Peyer's patch (tissue), 4 donors: ENCODE results near the gene ACOT9. TPM values are rescaled to one million over a fixed set of nuclear protein-coding genes. Genes with fewer than 3 reads are reported as not detected.

Experiments used
- DNase-seq, 3 donors: peaks; one replicate each; pipeline ENCODE4 v3.0.0-alpha.2; 2017 to 2019
- H3K27ac ChIP-seq, 4 donors: fragments of 200-600 bp; sonication (generic); one replicate each; pipeline ENCODE4 v1.5.1; 2016 to 2019
- H3K27me3 ChIP-seq, 2 donors: fragments of 200-600 bp; sonication (generic); one replicate each; pipeline ENCODE4 v1.5.1; 2019
- H3K36me3 ChIP-seq, 3 donors: fragments of 200-600 bp; sonication (generic); one replicate each; pipeline ENCODE4 v1.5.1; 2016 to 2019
- H3K4me1 ChIP-seq, 4 donors: fragments of 200-600 bp; sonication (generic); one replicate each; pipeline ENCODE4 v1.5.1; 2016 to 2019
- H3K4me3 ChIP-seq, 4 donors: fragments of 200-600 bp; sonication (generic); 1 replicate in 3 of 4; 2 replicates in 1 of 4; pipeline ENCODE4 v1.5.1; 2016 to 2019; ENCODE audit warnings: mild to moderate bottlenecking in 1 of 4
- H3K9me3 ChIP-seq, 4 donors: fragments of 200-600 bp; sonication (generic); one replicate each; pipeline ENCODE4 v1.5.1; 2016 to 2019; ENCODE audit warnings: mild to moderate bottlenecking in 1 of 4
- CTCF ChIP-seq, 6 experiments: fragments of 450-650 bp in 4 of 6; fragments of 200-600 bp in 2 of 6; sonication (generic) in 1 of 6; IDR thresholded peaks; one replicate each; pipeline ENCODE4 v1.5.1; 2017 to 2019; ENCODE audit warnings: antibody characterized with exemption in 6 of 6, mild to moderate bottlenecking in 3 of 6, moderate library complexity in 1 of 6
- POLR2A ChIP-seq, 2 donors: fragments of 450-650 bp; IDR thresholded peaks; one replicate each; pipeline ENCODE4 v1.5.1; 2017; ENCODE audit warnings: antibody characterized with exemption in 2 of 2, mild to moderate bottlenecking in 2 of 2, moderate library complexity in 2 of 2
- total RNA-seq, 4 donors: library from RNA; depleted of rRNA; stranded (reverse); fragments of >200 nt; gene quantifications; one replicate each; pipeline ENCODE4 v1.1.0, GENCODE V29; 2016

The ACOT9 gene
- 10 to 100 TPM; 24.7 to 29.8 (median 28.6) TPM for total RNA-seq

- H3K27ac ChIP-seq = peak within 1 kb of the TSS; percentile 81 to 96 (median 86)
- H3K4me3 ChIP-seq = peak within 1 kb of the TSS; percentile 65 to 87 (median 70)
- no peaks in the 10 kb centered on the region for H3K36me3 ChIP-seq
- no peaks in the 10 kb centered on the region for H3K4me1 ChIP-seq
- no peaks in the 10 kb centered on the region for H3K9me3 ChIP-seq
- no peaks in the 10 kb centered on the region for H3K27me3 ChIP-seq
- TF ChIP-seq CTCF (IDR thresholded peaks at IDR 0.05) (peak in 1 of 6 experiments; percentile 7), POLR2A (IDR thresholded peaks at IDR 0.05) (peak; percentile 41 to 61)
- peak; percentile 75 to 95 (median 89) for DNase-seq
Observed at GRCh38 chrX:23742697-23743622, at the start of gene ACOT9. ACOT9 (minus strand) TSS chrX:23743276; CDS start chrX:23743144, 132 bp downstream.

GRCh38 chrX:23790155-23790497 is 47.0 kb upstream of the ACOT9 start:
- Histone ChIP-seq H3K27me3 (no peaks in the 10 kb centered on the region), H3K36me3 (peaks cover 0 to 8% (median 0%) of the 10 kb centered on the region in 3 donors), H3K9me3 (no peaks in the 10 kb centered on the region), H3K4me3 (no peak overlapping the region), H3K4me1 (no peaks in the 10 kb centered on the region), H3K27ac (no peak overlapping the region)
- no peak for DNase-seq
- TF ChIP-seq CTCF (IDR thresholded peaks at IDR 0.05) (no peak), POLR2A (IDR thresholded peaks at IDR 0.05) (no peak)

- Histone ChIP-seq H3K9me3 (no peaks in the 10 kb centered on the region), H3K4me3 (no peak overlapping the region), H3K27ac (no peak overlapping the region), H3K4me1 (no peaks in the 10 kb centered on the region), H3K36me3 (peaks cover 0 to 8% (median 0%) of the 10 kb centered on the region in 3 donors), H3K27me3 (no peaks in the 10 kb centered on the region)
- DNase-seq = no peak
- TF ChIP-seq CTCF (IDR thresholded peaks at IDR 0.05) (no peak), POLR2A (IDR thresholded peaks at IDR 0.05) (no peak)
Observed at GRCh38 chrX:23789386-23790154, 46.5 kb upstream of the ACOT9 start.

- Histone ChIP-seq H3K4me1 (no peaks in the 10 kb centered on the region), H3K9me3 (no peaks in the 10 kb centered on the region), H3K36me3 (peaks cover 0 to 8% (median 0%) of the 10 kb centered on the region in 3 donors), H3K4me3 (no peak overlapping the region), H3K27me3 (no peaks in the 10 kb centered on the region), H3K27ac (no peak overlapping the region)
- DNase-seq = no peak
- no peak for TF ChIP-seq POLR2A (IDR thresholded peaks at IDR 0.05)
Observed at GRCh38 chrX:23788946-23789345, 45.9 kb upstream of the ACOT9 start.

- H3K9me3 ChIP-seq = no peaks in the 10 kb centered on the region
- DNase-seq = no peak
- no peak overlapping the region for H3K4me3 ChIP-seq
- H3K36me3 ChIP-seq = peaks cover 0 to 8% (median 0%) of the 10 kb centered on the region in 3 donors
- TF ChIP-seq POLR2A (IDR thresholded peaks at IDR 0.05) = no peak
- H3K4me1 ChIP-seq = no peaks in the 10 kb centered on the region
- H3K27ac ChIP-seq = peak overlapping the region in 1 of 4 donors; percentile 26
- H3K27me3 ChIP-seq = no peaks in the 10 kb centered on the region
Observed at GRCh38 chrX:23788521-23788920, 45.4 kb upstream of the ACOT9 start.

- Histone ChIP-seq H3K36me3 (peaks cover 0 to 8% (median 0%) of the 10 kb centered on the region in 3 donors), H3K9me3 (no peaks in the 10 kb centered on the region), H3K4me3 (no peak overlapping the region), H3K4me1 (no peaks in the 10 kb centered on the region), H3K27ac (no peak overlapping the region), H3K27me3 (no peaks in the 10 kb centered on the region)
- DNase-seq = no peak
- TF ChIP-seq POLR2A (IDR thresholded peaks at IDR 0.05) (no peak), CTCF (IDR thresholded peaks at IDR 0.05) (no peak)
Observed at GRCh38 chrX:23787745-23788118, 44.7 kb upstream of the ACOT9 start.
